CD4-positive, alpha-beta T cell treated with Interleukin-2 at 100 ng/mL for 4 hours (primary cell): ENCODE results near the gene CD151.

Experiments used
- DNase-seq: peaks from one replicate; pipeline ENCODE4 v3.0.0-alpha.2; 2020; ENCODE audit warnings: low spot score

Gene CD151

GRCh38 chr11:858053-858761 is 25.5 kb downstream of the CD151 start:
- DNase-seq: no peak

- no peak for DNase-seq
Measured at GRCh38 chr11:858762-859339, 26.1 kb downstream of the CD151 start.

GRCh38 chr11:859394-860131 is 26.8 kb downstream of the CD151 start:
- no peak for DNase-seq

GRCh38 chr11:860234-861104 is 27.7 kb downstream of the CD151 start:
- no peak for DNase-seq

- DNase-seq: no peak
Measured at GRCh38 chr11:861105-861479, 28.3 kb downstream of the CD151 start.

GRCh38 chr11:862081-862661 is 29.4 kb downstream of the CD151 start:
- no peak for DNase-seq

GRCh38 chr11:862696-863022 is 29.9 kb downstream of the CD151 start:
- no peak for DNase-seq

- no peak for DNase-seq
Measured at GRCh38 chr11:863023-863909, 30.5 kb downstream of the CD151 start.

GRCh38 chr11:863910-864827 is 31.4 kb downstream of the CD151 start:
- no peak for DNase-seq

GRCh38 chr11:864898-865297 is 32.1 kb downstream of the CD151 start:
- DNase-seq: no peak

- no peak for DNase-seq
Measured at GRCh38 chr11:865462-866430, 33.0 kb downstream of the CD151 start.

GRCh38 chr11:866481-866880 is 33.7 kb downstream of the CD151 start:
- no peak for DNase-seq

- DNase-seq: no peak
Measured at GRCh38 chr11:867856-868358, 35.2 kb downstream of the CD151 start.

GRCh38 chr11:868394-868793 is 35.6 kb downstream of the CD151 start:
- DNase-seq: no peak

GRCh38 chr11:868802-869201 is 36.0 kb downstream of the CD151 start:
- DNase-seq: no peak

- no peak for DNase-seq
Measured at GRCh38 chr11:869399-870126, 36.8 kb downstream of the CD151 start.

- DNase-seq: no peak
Measured at GRCh38 chr11:870127-870413, 37.3 kb downstream of the CD151 start.

- no peak for DNase-seq
Measured at GRCh38 chr11:870418-870817, 37.7 kb downstream of the CD151 start.
